Thoracic aorta endothelial cell (primary cell): Measurements from ENCODE around the gene KLHL6. TPM values are rescaled to one million over a fixed set of nuclear protein-coding genes. Genes with fewer than 3 reads are reported as not detected.

Source experiments
- small RNA-seq: library from RNA; depleted of rRNA; stranded (forward); fragments of <200 nt; gene quantifications from one replicate; pipeline ENCODE3, GENCODE V24; 2012
- total RNA-seq: library from RNA; depleted of rRNA; stranded (reverse); fragments of >200 nt; gene quantifications from 2 replicates; pipeline ENCODE4 v1.2.3, GENCODE V29; 2012

The KLHL6 gene, protein sequence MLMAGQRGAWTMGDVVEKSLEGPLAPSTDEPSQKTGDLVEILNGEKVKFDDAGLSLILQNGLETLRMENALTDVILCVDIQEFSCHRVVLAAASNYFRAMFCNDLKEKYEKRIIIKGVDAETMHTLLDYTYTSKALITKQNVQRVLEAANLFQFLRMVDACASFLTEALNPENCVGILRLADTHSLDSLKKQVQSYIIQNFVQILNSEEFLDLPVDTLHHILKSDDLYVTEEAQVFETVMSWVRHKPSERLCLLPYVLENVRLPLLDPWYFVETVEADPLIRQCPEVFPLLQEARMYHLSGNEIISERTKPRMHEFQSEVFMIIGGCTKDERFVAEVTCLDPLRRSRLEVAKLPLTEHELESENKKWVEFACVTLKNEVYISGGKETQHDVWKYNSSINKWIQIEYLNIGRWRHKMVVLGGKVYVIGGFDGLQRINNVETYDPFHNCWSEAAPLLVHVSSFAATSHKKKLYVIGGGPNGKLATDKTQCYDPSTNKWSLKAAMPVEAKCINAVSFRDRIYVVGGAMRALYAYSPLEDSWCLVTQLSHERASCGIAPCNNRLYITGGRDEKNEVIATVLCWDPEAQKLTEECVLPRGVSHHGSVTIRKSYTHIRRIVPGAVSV
- total RNA-seq = 15.7 and 23.4 TPM in 2 replicates

DNA sequence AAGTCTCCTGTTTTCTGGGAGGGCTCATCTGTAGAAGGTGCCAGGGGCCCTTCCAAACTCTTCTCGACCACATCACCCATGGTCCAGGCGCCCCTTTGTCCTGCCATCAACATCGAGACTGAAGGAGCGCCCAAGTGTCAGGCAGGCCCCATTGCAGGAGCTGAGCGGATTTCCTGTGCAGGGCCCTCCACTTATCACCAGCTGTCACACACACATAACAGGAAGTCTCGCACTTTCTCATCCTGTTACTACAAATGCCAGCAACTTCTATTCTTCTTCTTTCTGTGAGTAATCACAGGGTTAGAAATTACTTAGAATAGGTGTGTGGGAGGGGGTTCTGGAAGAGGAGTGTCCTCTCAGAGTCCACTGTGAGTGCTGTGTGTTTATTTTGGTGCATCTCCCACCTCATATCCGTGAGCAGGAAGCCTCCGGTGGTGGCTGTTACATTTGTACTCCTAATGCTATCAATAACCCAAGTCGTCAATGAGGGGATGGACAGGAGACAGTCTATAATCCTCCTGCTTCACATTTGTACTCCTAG is at the start of gene KLHL6:
Gene KLHL6, minus strand, starts transcription at position 166 of the 541 bp plus-strand sequence. Its CDS starts 53 bp downstream, at position 113.

Small RNAs within 50 kb of the gene (small RNA-seq; reads per million reads assigned to genes)
- gene RF00092 (not detected), gene RF00394 (not detected), gene RF01241 (not detected), gene SNORA63D (2.0 reads per million, percentile 48 among the genes with 10 or more reads in this experiment)

Other genes starting within 250 kb of the KLHL6 start
- 0.53 and 0.86 TPM in 2 replicates for gene MCF2L2, start 127.1 kb downstream of the KLHL6 start, total RNA-seq
- gene KLHL24, start 79.9 kb upstream of the KLHL6 start, total RNA-seq = 49.5 and 54.6 TPM in 2 replicates
- 55.7 and 62.6 TPM in 2 replicates for gene YEATS2, start 142.1 kb upstream of the KLHL6 start, total RNA-seq